Mesothelial cell of epicardium (in vitro differentiated cells): ENCODE results near the gene AUNIP. TPM values are rescaled to one million over a fixed set of nuclear protein-coding genes. Genes with fewer than 3 reads are reported as not detected.

Source experiments
- DNase-seq, 2 experiments: peaks; one replicate each; pipeline ENCODE4 v3.0.0; 2021; ENCODE audit warnings: low spot score in 2 of 2; ENCODE audit not compliant: unreplicated experiment in 2 of 2
- H3K27ac Mint-ChIP-seq: 2 replicates; pipeline ENCODE4 v1.8.0; 2021; ENCODE audit warnings: mixed read lengths
- H3K27me3 Mint-ChIP-seq: 2 replicates; pipeline ENCODE4 v1.8.0; 2021; ENCODE audit warnings: low read depth, mixed read lengths
- H3K36me3 Mint-ChIP-seq: 2 replicates; pipeline ENCODE4 v1.8.0; 2021; ENCODE audit warnings: mixed read lengths
- H3K4me1 Mint-ChIP-seq: 2 replicates; pipeline ENCODE4 v1.8.0; 2021; ENCODE audit warnings: mixed read lengths
- H3K4me3 Mint-ChIP-seq: 2 replicates; pipeline ENCODE4 v1.8.0; 2021; ENCODE audit warnings: mild to moderate bottlenecking, moderate library complexity, mixed read lengths
- H3K9me3 Mint-ChIP-seq: 2 replicates; pipeline ENCODE4 v1.8.0; 2021; ENCODE audit warnings: mixed read lengths
- CTCF ChIP-seq: fragments of 200-600 bp; sonication (generic); IDR thresholded peaks from one replicate; pipeline ENCODE4 v1.5.0; 2021; ENCODE audit warnings: antibody characterized with exemption; ENCODE audit not compliant: unreplicated experiment
- total RNA-seq: library from RNA; stranded (reverse); gene quantifications from 3 replicates; pipeline ENCODE4 v1.2.1, GENCODE V29; 2021

The AUNIP gene
- total RNA-seq = 2.4 to 2.8 TPM (median 2.7 TPM) in 3 replicates

DNA sequence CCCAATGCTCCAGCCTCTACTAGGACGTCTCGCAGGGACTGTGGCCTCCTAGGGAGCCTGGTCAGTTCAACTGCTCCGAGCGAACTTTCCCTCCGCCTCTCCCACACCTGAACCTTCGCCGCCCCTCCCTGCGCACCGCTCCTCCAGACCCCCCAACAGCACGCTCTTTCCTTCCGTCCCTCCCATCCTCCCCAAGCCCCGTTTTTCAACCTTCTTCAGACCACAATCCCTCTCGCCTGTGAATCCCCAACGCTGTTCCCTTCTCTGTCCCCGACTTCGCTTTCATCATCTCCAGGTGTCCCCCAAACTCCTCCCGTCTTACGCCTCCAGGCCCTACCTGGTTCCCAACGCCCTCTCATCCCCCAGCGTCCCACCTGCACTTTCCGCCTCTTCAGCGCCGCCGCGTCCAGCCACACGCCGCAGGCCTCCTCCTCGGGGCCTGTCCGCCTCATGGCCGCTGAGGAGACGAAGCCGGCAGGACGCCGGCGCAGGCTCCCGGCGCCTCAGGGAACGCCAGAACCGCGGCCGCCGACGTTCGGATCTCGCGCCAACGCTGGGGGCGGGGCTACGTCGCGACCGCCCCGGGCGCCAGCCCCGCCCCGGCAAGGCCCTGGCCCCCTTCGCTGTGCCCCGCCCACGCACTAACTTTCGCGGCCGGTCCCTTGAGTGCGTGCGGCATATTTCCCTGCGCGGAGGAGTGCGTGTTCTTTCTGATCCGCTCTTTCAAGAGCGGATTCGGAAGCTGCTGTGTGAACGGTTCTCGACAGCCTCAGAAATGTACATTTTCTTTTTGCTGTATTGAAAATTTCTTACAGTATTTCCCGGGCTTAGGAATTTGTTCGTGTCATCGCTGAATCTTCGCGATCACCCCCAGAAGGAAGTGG is at the start of gene AUNIP:
TSS of gene AUNIP (minus strand) at position 552 of the 884 bp plus-strand sequence. CDS start at position 452, 100 bp downstream.
- TF ChIP-seq CTCF = no peak
- H3K27ac Mint-ChIP-seq = peak within 1 kb of the TSS; percentile 98
- H3K27me3 Mint-ChIP-seq = no peaks in the 10 kb centered on the region
- H3K4me1 Mint-ChIP-seq = peaks cover 24% of the 10 kb centered on the region
- H3K36me3 Mint-ChIP-seq = peaks cover 17% of the 10 kb centered on the region
- peak within 1 kb of the TSS; percentile 87 for H3K4me3 Mint-ChIP-seq
- no peaks in the 10 kb centered on the region for H3K9me3 Mint-ChIP-seq
- peak; percentile 81 to 90 for DNase-seq

DNA sequence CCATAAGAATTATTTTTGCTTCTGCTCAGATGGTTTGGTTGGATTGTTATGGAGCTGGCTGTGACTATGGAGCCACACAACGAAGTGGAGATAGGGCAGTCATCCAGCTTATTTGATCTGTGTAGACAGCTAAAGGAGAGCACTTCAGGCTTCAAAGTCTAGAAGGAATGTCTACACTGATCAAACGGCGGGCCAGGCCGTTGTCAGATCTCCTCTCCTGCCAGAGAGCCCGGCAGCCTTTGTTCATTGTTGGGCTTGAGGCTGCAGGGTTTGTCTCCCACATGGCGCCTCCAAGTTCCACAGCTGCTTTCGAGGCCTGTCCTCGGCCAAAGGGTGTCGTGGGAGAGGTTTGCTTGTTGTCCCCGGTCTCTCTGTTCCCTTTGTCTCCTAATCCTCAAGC is 49.8 kb upstream of the AUNIP start:
- no peak for TF ChIP-seq CTCF
- Mint-ChIP-seq H3K27ac (no peak overlapping the region), H3K4me1 (peaks cover 30% of the 10 kb centered on the region), H3K36me3 (no peaks in the 10 kb centered on the region), H3K4me3 (no peak overlapping the region), H3K9me3 (no peaks in the 10 kb centered on the region), H3K27me3 (no peaks in the 10 kb centered on the region)
- no peak for DNase-seq

DNA sequence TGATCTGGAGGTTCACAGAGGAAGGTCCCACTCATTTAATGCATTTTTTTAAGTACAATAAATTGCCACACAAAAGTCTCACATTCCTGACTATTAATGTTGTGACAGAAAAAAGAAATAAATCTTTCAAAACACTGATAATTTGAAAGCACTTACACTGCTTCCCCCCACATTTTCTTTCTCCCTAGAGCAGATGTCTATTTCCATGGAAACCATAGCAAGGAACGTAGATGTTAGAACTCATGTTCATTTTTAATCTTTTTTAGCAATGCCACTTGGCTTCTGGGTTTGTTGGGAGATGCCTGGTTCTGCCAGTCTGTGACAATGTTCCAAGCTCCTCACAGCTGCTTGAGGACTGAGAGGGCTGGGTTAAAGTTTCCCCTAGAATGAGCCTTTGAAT is 48.9 kb upstream of the AUNIP start:
- Mint-ChIP-seq H3K27ac (no peak overlapping the region), H3K27me3 (no peaks in the 10 kb centered on the region), H3K4me1 (peaks cover 35% of the 10 kb centered on the region), H3K9me3 (no peaks in the 10 kb centered on the region), H3K36me3 (no peaks in the 10 kb centered on the region), H3K4me3 (no peak overlapping the region)
- no peak for TF ChIP-seq CTCF
- no peak for DNase-seq

DNA sequence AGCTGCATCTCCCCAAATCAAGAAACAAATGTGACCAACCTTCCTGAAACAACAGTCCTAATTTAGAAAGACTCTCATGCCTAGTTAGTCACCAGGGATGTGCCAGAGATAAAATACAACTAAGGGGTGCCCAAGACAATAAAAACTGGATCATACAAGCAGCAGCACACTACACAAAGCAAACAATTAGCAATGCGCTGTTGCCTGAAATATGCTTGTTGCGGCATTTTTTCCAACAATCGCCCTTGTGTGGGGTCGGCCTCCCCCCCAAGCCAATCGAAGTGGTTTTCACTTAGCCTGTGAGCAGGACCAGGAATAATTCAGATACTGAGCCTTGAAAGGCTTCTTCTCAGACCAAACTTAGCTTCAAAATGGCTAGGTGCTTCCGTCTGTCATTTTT is 48.3 kb upstream of the AUNIP start:
- Mint-ChIP-seq H3K4me3 (peak overlapping the region; percentile 88), H3K9me3 (no peaks in the 10 kb centered on the region), H3K4me1 (peaks cover 39% of the 10 kb centered on the region), H3K27ac (peak overlapping the region; percentile 30), H3K36me3 (peaks cover 2% of the 10 kb centered on the region), H3K27me3 (no peaks in the 10 kb centered on the region)
- no peak for TF ChIP-seq CTCF
- no peak for DNase-seq

- no peak for TF ChIP-seq CTCF
- H3K36me3 Mint-ChIP-seq = peaks cover 4% of the 10 kb centered on the region
- H3K4me3 Mint-ChIP-seq = peak overlapping the region; percentile 88
- no peaks in the 10 kb centered on the region for H3K9me3 Mint-ChIP-seq
- no peaks in the 10 kb centered on the region for H3K27me3 Mint-ChIP-seq
- peak overlapping the region; percentile 60 for H3K27ac Mint-ChIP-seq
- H3K4me1 Mint-ChIP-seq = peaks cover 41% of the 10 kb centered on the region
- no peak for DNase-seq
These were observed 47.5 kb upstream of the AUNIP start for GRCh38 chr1:25906644-25907300.
